ENCODE data around the gene GPC6.

Gene GPC6

GRCh38 chr13:93521307-93521706 is 294.7 kb downstream of the GPC6 start:
- no peak for DNase-seq

GRCh38 chr13:93522501-93522900 is 295.9 kb downstream of the GPC6 start:
- DNase-seq, result no peak

- DNase-seq, result no peak
Measured at GRCh38 chr13:93525087-93525486, 298.5 kb downstream of the GPC6 start.

GRCh38 chr13:93527748-93528297 is 301.2 kb downstream of the GPC6 start:
- DNase-seq, result no peak

- no peak for DNase-seq
Measured at GRCh38 chr13:93529961-93530360, 303.4 kb downstream of the GPC6 start.

GRCh38 chr13:93534181-93534700 is 307.6 kb downstream of the GPC6 start:
- no peak for DNase-seq

GRCh38 chr13:93535251-93535650 is 308.6 kb downstream of the GPC6 start:
- no peak for DNase-seq

GRCh38 chr13:93539914-93540313 is 313.3 kb downstream of the GPC6 start:
- DNase-seq, result no peak

GRCh38 chr13:93547886-93548285 is 321.3 kb downstream of the GPC6 start:
- DNase-seq, result no peak

- no peak for DNase-seq
Measured at GRCh38 chr13:93549326-93550005, 322.9 kb downstream of the GPC6 start.

- DNase-seq, result no peak
Measured at GRCh38 chr13:93550236-93550635, 323.6 kb downstream of the GPC6 start.

- DNase-seq, result no peak
Measured at GRCh38 chr13:93552596-93552995, 326.0 kb downstream of the GPC6 start.

GRCh38 chr13:93554514-93554913 is 327.9 kb downstream of the GPC6 start:
- no peak for DNase-seq

GRCh38 chr13:93558637-93559036 is 332.0 kb downstream of the GPC6 start:
- DNase-seq, result no peak

- DNase-seq, result no peak
Measured at GRCh38 chr13:93559718-93560117, 333.1 kb downstream of the GPC6 start.

GRCh38 chr13:93561576-93562225 is 335.1 kb downstream of the GPC6 start:
- DNase-seq, result no peak

GRCh38 chr13:93562676-93563075 is 336.1 kb downstream of the GPC6 start:
- DNase-seq, result no peak

- DNase-seq, result peak; percentile 12 to 23
Measured at GRCh38 chr13:93577105-93577504, 350.5 kb downstream of the GPC6 start.

- DNase-seq, result no peak
Measured at GRCh38 chr13:93589788-93590187, 363.2 kb downstream of the GPC6 start.

- DNase-seq, result no peak
Measured at GRCh38 chr13:93603043-93603442, 376.4 kb downstream of the GPC6 start.

GRCh38 chr13:93614776-93615175 is 388.2 kb downstream of the GPC6 start:
- no peak for DNase-seq

GRCh38 chr13:93620181-93620765 is 393.7 kb downstream of the GPC6 start:
- DNase-seq, result no peak

GRCh38 chr13:93621051-93621450 is 394.4 kb downstream of the GPC6 start:
- DNase-seq, result no peak

GRCh38 chr13:93621966-93622365 is 395.4 kb downstream of the GPC6 start:
- no peak for DNase-seq
